Kidney tubule cell (primary cell): Measurements from ENCODE around the gene COMMD9.
A peak's percentile ranks its signal among the peaks of the same experiment; 100 is the strongest.

ENCODE experiments used
- DNase-seq: peaks from one replicate; pipeline ENCODE4 v3.0.0-alpha.2; 2018; ENCODE audit warnings: low spot score

Gene COMMD9

DNA sequence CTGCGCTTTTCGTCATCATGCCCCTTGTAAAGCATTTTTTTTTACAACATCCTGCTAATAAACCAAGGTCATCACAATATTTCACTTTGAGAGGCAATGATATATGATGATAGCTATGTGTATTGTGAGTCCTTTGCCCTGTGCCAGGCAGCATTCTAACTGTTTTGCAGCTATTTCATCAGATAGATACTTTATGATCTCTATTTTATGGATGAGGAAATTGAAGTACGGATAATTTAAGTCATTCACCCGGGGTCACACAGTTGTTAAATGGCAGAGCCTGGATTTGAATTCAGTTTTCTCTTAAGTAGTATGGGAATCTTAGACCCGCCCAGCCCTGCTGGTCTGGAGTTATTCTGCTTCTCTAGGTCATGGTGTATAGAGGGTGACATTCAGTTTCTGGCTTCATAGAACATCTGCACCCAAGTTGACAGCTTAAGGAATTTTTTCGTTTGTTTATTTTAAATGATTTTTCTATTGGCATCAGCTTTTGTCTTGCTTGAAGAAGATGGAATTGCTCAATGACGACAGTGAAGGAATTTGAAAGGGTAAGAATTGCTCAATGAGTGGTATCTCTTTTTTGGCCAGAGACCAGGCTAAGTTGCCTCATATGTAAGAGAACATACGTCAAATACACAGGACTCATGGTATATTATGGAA is 7.8 kb upstream of the COMMD9 start:
- DNase-seq: no peak

DNA sequence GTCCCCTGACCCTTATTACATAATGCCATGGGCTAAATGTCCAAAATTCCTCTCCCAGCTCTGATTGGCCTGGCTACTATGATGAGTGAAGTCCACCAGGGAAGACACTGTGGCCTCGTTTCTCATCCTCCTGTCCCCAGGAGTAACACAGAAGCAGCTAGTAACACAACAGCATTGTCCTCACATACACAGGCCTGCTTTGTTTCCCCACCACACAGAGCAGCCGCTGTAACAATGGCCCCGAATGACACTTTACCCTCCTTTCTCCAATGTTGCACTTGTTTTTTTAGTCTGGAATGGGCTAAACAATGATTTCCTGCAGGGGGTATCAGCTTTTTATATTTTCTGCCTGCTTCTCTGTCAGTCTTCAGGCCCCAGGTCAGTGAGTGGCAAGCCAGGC is 6.7 kb upstream of the COMMD9 start, which contains the start of gene PRR5L:
Gene PRR5L (plus strand): TSS at position 363 of the 400 bp plus-strand sequence. CDS start 104,834 bp downstream, outside the sequence.
- no peak for DNase-seq

DNA sequence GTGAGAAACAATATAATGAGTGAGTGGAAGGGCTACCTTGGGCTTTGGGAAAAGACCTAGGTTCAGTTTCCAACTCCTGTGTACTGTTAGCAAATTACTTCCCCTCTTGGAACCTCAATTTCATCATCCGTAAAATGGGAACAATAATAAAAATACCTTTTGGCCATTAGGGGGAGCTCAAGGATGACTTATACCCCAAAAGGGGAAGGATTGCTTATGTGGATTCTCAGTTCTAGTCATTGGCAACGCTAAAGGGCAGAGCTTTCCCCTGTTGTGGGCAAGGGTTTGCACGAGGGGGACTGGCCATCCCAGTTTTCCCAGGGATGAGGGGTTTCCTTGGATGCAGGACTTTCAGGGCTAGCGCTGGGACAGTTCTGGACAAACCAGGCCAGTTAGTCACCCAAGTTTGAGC is 3.1 kb upstream of the COMMD9 start:
- peak; percentile 65 for DNase-seq

DNA sequence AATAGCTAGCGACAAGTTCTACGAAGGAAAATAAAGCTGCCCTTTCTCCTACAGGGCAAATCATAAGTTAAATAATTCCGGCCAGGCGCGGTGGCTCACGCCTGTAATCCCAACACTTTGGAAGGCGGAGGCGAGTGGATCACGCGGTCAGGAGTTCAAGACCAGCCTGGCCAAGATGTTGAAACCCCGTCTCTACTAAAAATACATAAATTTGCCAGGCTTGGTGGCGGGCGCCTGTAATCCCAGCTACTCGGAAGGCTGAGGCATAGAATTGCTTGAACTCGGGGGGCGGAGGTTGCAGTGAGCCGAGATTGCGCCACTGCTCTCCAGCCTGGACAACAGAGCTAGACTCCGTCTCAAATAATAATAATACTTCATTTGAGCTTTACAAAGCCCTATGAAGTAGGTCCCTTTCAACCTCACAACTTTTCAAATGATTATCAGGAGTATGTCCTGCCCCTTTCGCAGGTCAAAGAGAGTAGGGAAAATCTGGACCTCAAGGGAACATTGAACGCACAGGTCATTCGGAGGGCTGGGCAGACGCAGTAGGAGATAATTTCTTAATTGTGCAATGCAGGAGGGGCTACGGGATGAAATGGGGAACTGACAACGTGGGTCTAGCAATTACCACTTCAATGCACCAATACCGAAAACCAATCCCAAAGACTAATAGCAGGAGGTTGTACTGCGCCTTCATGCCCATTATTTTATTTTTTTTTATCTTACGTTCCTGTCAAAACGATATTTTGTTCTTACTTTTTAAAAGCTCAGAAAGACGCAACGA is 590 bp downstream of the COMMD9 start:
- no peak for DNase-seq

DNA sequence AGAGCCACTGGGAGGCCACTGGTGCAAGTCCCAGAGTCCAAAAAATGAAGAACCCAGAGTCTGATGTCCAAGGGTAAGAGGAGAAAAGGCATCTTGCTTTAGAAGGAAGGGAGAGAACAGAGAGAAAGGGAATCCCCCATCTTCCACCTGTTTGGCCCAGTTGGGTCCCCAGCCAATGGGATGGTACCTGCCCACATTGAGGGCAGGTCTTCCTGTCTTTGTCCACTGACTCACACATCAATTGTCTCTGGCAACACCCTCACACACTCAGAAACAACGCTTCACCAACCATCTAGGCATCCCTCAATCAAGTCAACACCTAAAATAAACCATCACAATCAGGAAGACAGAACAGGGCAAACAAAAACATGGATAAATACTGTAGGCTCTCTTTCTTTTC is 6.3 kb downstream of the COMMD9 start:
- no peak for DNase-seq

GRCh38 chr11:36281850-36282249 is 7.4 kb downstream of the COMMD9 start:
- DNase-seq: no peak

GRCh38 chr11:36280531-36280930 is 8.7 kb downstream of the COMMD9 start:
- no peak for DNase-seq

DNA sequence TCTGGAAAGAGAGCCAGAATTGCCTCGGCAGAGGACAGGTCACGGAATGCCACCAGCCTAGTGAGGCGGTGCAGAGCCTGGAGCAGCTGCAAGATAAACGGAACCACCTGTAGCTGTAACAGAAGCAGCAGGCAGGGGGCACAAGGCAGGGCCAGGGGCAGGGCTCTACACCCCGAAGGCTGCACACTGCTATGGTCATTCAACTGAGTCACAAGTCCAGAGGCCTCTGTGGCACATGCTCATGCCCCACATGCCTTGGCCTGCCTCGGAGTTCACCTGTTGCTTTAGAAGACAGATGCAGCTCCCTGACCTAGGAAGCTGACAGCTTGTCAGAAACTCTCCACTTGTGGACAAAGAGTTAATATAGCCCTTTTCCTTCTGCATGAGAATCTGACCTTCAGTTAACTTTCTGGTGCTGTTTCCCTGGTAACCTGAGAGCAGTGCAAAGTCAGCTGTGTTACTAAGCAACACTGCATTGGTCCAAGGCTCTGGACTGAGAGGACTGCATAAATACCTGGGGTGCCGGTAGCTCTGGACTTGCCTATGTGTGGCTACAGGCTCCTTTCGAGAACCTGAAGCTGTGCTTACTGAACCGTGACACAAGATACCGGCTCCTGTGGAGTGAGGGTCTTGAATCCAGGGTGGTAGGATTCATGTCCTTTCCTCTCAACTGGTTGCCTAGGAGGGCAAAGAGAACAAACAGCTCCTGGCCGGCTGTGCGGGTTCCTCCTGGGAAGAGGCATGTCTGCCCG is 10.5 kb downstream of the COMMD9 start:
- peak; percentile 59 for DNase-seq

- DNase-seq: no peak
These were observed 14.8 kb downstream of the COMMD9 start for GRCh38 chr11:36274414-36274813.

GRCh38 chr11:36273110-36273509 is 16.1 kb downstream of the COMMD9 start:
- DNase-seq: no peak

DNA sequence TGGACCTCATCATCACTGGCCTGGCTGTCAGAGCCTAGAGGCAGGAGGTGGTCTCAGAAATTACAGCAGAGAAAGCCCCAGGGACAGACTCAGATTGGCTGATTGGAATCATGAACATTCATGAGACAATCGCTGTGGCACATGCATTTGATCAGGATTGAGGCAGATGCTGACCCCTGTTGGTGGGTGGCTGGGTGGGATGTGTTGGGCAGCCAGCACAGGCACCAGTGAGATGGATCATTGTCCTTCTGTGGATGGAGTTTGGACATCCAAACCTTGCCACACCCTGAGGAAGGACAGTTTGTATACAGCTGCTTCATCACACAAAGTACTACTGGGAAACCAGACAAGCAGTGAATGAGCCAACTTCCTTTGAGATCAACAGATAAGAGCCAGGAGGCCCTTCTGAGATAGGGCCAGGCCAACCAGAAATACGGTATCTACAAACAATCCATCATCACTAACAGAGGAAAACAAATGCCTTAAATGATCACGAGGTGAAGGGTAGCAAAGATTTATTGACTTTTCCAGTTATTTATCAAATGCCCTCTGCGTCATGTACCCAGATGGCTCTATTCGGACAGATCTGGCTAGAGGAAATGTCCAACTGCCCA is 17.3 kb downstream of the COMMD9 start:
- no peak for DNase-seq

GRCh38 chr11:36270701-36271100 is 18.5 kb downstream of the COMMD9 start:
- no peak for DNase-seq

DNA sequence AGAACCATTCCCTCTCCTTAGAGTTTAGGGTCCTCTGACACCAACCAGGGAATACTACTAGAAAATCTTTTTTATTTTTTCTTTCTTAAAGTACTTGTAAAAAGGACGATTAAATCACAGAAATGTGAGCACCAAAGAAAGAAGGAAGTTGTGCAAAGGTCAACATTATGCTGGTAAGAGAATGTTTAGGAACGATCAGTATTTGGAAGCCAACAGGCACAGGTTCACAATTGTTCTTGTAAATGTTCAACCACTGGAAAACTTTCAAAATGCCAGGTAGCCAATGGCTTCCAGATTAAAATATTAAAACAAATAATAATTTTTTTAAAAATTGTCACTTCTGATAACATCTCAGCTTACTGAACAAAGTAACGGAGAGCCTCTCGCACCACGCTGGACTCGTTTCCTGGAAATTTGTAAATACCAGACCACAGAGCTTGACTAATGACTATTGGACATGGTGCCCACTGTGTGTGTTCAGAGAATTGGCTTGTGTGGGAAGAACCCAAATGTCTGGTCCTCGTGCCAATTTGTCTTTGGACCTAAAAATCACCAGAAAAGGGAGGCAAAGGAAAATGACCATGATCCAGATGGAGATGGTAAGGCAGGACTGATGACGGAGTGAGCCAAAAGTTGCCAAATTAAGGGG is 20.8 kb downstream of the COMMD9 start:
- DNase-seq: no peak

DNA sequence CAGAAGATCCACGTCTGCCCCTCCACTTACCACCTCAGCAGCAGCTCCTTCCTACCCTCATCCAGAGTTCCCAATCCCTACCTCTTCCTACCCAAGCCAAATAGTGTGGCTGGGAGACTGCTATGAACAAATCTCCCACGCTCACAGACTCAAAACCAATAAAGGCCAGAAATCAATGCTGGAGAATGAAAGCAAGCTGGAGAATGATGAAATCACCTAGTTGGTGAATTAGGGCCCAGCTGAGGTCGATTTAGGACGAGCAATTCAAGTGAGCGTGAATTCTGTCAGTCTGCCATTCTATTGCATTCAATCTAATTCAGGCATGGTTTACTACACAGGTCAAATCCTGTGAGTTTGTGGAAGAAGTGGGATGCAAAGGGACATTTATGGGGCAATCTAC is 22.5 kb downstream of the COMMD9 start:
- DNase-seq: no peak

DNA sequence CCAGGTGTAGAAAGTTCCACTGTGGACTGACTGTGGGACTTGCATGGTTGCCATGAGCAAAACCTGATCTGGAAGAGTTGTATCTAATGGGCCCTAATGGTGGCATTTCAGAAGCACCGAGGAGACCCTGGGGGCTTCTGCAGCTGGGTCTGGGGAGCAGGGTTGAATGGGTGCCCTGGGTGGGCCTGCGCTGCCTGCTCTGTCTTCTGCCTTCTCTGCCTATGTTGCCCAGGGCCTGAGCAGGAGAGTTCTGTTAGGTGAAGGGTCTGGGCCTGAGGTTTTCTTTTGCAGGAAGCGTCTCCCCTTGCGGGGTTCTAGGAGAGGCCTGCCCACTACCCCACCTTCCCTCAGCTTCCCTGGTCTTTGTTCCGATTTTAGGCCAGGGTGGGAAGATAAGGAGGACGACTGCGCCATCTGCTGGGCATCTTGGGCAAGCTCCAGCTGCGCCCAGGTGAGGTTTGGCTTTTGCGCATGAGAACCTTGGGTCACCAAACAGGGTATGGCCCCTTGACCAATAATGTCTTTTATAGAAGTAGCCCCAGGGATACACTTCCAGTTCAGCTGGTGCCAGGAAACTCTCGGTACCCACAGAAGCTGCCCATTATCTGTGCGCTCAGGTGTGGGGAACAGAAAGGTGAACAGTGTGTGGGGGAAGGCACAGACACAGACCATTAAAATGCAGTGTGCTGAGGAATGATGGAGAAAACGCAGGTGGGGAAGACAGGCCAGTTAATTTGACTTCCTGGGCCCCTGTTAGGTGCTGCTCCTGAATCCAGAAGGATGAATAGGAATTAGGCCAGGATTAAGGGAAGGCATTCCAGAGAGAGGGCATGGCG is 23.2 kb downstream of the COMMD9 start:
- DNase-seq: peak; percentile 67

GRCh38 chr11:36264973-36265344 is 24.3 kb downstream of the COMMD9 start:
- DNase-seq: no peak

- DNase-seq: no peak
These were observed 24.9 kb downstream of the COMMD9 start for GRCh38 chr11:36264011-36264972.

DNA sequence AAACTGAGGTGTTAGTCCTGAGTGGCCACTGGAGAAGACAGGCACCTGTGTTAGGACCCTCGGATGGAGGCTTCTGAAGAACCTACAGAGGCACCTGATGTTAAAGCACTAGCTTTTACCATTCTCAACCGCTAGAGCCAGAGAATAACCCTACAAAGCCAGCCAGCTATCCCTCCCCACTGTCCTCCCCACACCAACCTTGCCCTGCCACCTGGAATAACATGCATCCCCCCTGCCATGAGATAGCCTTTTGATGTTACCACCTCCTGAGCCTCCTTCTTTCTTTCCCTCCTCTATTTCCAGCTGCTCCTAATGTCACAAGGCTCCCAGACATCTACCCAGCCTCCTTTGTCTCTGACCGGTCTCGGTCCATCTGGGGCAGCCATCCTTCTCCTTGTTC is 28.1 kb downstream of the COMMD9 start:
- DNase-seq: no peak

DNA sequence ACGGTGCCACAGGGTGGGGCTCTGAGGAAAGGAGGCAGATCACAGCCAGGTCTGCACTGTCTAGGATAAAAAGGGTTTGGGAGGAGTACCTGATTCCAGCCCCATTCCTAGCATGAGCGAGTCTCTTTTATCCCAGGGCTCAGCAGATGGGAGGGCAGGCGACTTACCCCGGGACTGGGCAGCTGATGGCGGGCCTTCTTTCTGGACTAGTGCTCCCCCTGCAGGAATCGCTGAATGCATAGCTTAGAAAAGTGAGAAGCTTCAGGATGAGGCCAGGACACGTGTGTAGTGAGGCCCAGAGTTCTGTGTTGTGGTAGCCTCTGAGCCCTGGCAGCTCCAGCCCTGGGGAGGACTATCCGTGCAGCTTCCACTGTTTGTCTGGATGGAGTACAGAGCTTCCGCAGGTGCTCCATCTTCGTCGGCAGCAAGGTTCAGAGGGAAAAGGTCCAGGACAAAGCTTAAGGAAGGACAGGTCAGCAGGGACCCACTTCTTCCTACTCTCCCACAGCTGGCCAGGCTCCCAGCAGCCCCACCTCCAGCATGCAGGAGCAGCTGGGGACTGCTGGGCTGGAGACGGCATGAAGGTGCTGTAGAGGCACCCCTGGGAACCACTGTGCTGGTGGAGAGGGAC is 30.4 kb downstream of the COMMD9 start:
- peak; percentile 73 for DNase-seq
